HCT116 (cell line): ENCODE measurements around the gene PCDHGC5. TPM values are rescaled to one million over a fixed set of nuclear protein-coding genes. Genes with fewer than 3 reads are reported as not detected.

Source experiments
- ATAC-seq: fragments of 200-7000 bp; cut with Tn5 transposase; 2 replicates; pipeline ENCODE4 v1.9.1; 2020; ENCODE audit warnings: mild to moderate bottlenecking, moderate library complexity
- BruUV-seq: library from RNA; stranded (reverse); fragments of 400-500 nt; replicated peaks from 2 replicates; lab custom pipeline; 2021; lab: Mats Ljungman, UMichigan
- CTCF ChIA-PET: fragments of 300-600 bp; sonication (Branson Sonifier 250); formaldehyde crosslinking; loops from one replicate; lab custom pipeline; 2021; ENCODE audit warnings: antibody characterized with exemption; lab: Charles Lee
- POLR2A ChIA-PET: fragments of 300-600, 350-600 bp; sonication (Branson Sonifier 250); formaldehyde crosslinking; loops from one replicate; lab custom pipeline; 2021; ENCODE audit warnings: antibody characterized with exemption; lab: Charles Lee
- RAD21 ChIA-PET, 2 experiments: fragments of 300-600 bp; sonication (Branson Sonifier 250); formaldehyde crosslinking; loops; one replicate each; lab custom pipeline; 2023; ENCODE audit warnings: low total read pairs in 2 of 2; ENCODE audit not compliant: uncharacterized antibody in 2 of 2, unreplicated experiment in 2 of 2, low non-redundant PET in 1 of 2; lab: Charles Lee
- DNase-seq: peaks from one replicate; pipeline ENCODE4 v3.0.0-alpha.2; 2010; ENCODE audit warnings: low read depth, low spot score
- H2AFZ ChIP-seq: fragments of 200-600 bp; shearing (Covaris generic), sonication (generic); 2 replicates; pipeline ENCODE4 v1.6.1; 2017; ENCODE audit warnings: low read depth, mixed run types, mixed read lengths, antibody characterized with exemption, low read length; ENCODE audit not compliant: poor library complexity, severe bottlenecking
- H3K27ac ChIP-seq: 2 replicates; pipeline ENCODE4 v1.5.1; 2012; ENCODE audit warnings: low read depth, low read length
- H3K27me3 ChIP-seq: fragments of 200-600 bp; sonication (generic); 2 replicates; pipeline ENCODE4 v1.6.1; 2016; ENCODE audit warnings: mixed run types, low read length, mixed read lengths; ENCODE audit not compliant: insufficient read depth
- H3K36me3 ChIP-seq, 2 experiments: fragments of 200-500 bp in 1 of 2; fragments of 200-600 bp in 1 of 2; sonication (Bioruptor generic) in 1 of 2; sonication (generic) in 1 of 2; 2 replicates each; pipeline versions ENCODE4 v1.5.1 to v1.6.1; 2014 to 2016; ENCODE audit warnings: low read length in 2 of 2, inconsistent platforms in 1 of 2, mixed read lengths in 1 of 2, mixed run types in 1 of 2; ENCODE audit not compliant: insufficient read depth in 2 of 2, control insufficient read depth in 1 of 2
- H3K4me1 ChIP-seq, 2 experiments: fragments of 200-600 bp in 1 of 2; sonication (generic) in 1 of 2; 2 replicates each; pipeline versions ENCODE4 v1.5.1 to v1.6.1; 2012 to 2017; ENCODE audit warnings: low read length in 2 of 2, inconsistent platforms in 1 of 2, mild to moderate bottlenecking in 1 of 2, mixed read lengths in 1 of 2, mixed run types in 1 of 2, moderate library complexity in 1 of 2; ENCODE audit not compliant: insufficient read depth in 2 of 2, control insufficient read depth in 1 of 2
- H3K4me2 ChIP-seq: fragments of 200-600 bp; sonication (generic); 2 replicates; pipeline ENCODE4 v1.6.1; 2017; ENCODE audit warnings: mixed run types, low read length, mixed read lengths
- H3K4me3 ChIP-seq, 2 experiments: fragments of 200-600 bp in 1 of 2; sonication (generic) in 1 of 2; replicated peaks in 1 of 2; 2 replicates each; pipeline ENCODE4 v1.5.1; 2011 to 2016; ENCODE audit warnings: low read length in 2 of 2, control low read depth in 1 of 2, low read depth in 1 of 2, mild to moderate bottlenecking in 1 of 2, mixed read lengths in 1 of 2, mixed run types in 1 of 2
- H3K79me2 ChIP-seq: fragments of 200-600 bp; sonication (generic); 2 replicates; pipeline ENCODE4 v1.6.1; 2017; ENCODE audit warnings: mild to moderate bottlenecking, mixed run types, low read length, moderate library complexity, mixed read lengths; ENCODE audit not compliant: insufficient read depth
- H3K9ac ChIP-seq: fragments of 200-600 bp; sonication (generic); 2 replicates; pipeline ENCODE4 v1.6.1; 2016; ENCODE audit warnings: low read length, mixed read lengths
- H3K9me2 ChIP-seq: fragments of 200-600 bp; sonication (generic), shearing (Covaris generic); 2 replicates; pipeline ENCODE4 v1.6.1; 2017; ENCODE audit warnings: mixed run types, mild to moderate bottlenecking, moderate library complexity; ENCODE audit not compliant: insufficient read depth
- H3K9me3 ChIP-seq, 2 experiments: fragments of 200-500 bp in 1 of 2; fragments of 200-600 bp in 1 of 2; sonication (Bioruptor generic) in 1 of 2; sonication (generic) in 1 of 2; 2 replicates each; pipeline ENCODE4 v1.6.1; 2014 to 2017; ENCODE audit warnings: low read length in 2 of 2, mixed read lengths in 2 of 2, inconsistent platforms in 1 of 2, low read depth in 1 of 2, mild to moderate bottlenecking in 1 of 2, mixed run types in 1 of 2, moderate library complexity in 1 of 2; ENCODE audit not compliant: control insufficient read depth in 1 of 2, insufficient read depth in 1 of 2
- H4K20me1 ChIP-seq: fragments of 200-600 bp; sonication (generic), shearing (Covaris generic); 2 replicates; pipeline ENCODE4 v1.6.1; 2017; ENCODE audit warnings: mixed run types, mild to moderate bottlenecking, moderate library complexity; ENCODE audit not compliant: insufficient read depth
- CEBPB ChIP-seq: IDR thresholded peaks from 2 replicates; pipeline ENCODE4 v1.6.1; 2012; ENCODE audit warnings: low read depth
- CTCF ChIP-seq, 3 experiments: fragments of 200-600 bp in 1 of 3; sonication (generic) in 1 of 3; IDR thresholded peaks in 2 of 3; conservative IDR thresholded peaks in 1 of 3; 2 replicates each; pipeline ENCODE4 v1.5.1; 2012 to 2017; ENCODE audit warnings: low read depth in 2 of 3, low read length in 2 of 3, antibody characterized with exemption in 1 of 3, borderline replicate concordance in 1 of 3, control low read depth in 1 of 3, mild to moderate bottlenecking in 1 of 3, mixed read lengths in 1 of 3, mixed run types in 1 of 3, moderate library complexity in 1 of 3; ENCODE audit not compliant: insufficient read depth in 1 of 3
- EGR1 ChIP-seq: IDR thresholded peaks from 2 replicates; pipeline ENCODE4 v1.6.1; 2012; ENCODE audit warnings: low read depth
- MAX ChIP-seq: IDR thresholded peaks from 2 replicates; pipeline ENCODE4 v1.6.1; 2012
- POLR2A ChIP-seq: IDR thresholded peaks from 2 replicates; pipeline ENCODE4 v1.7.0; 2011; ENCODE audit warnings: borderline replicate concordance; ENCODE audit not compliant: insufficient read depth, insufficient read length; ENCODE audit errors: extremely low read depth
- POLR2AphosphoS5 ChIP-seq: IDR thresholded peaks from 2 replicates; pipeline ENCODE4 v1.6.1; 2011; ENCODE audit warnings: mild to moderate bottlenecking, low read depth, low read length, moderate library complexity
- intact Hi-C: fragments of 100-400 bp; cut with micrococcal nuclease; formaldehyde crosslinking; loops from 2 replicates; pipeline ENCODE4 v1.10.0; 2022
- total RNA-seq: library from RNA; stranded (reverse); gene quantifications from one replicate; pipeline ENCODE4 v1.2.1, GENCODE V29; 2021; ENCODE audit not compliant: unreplicated experiment

The PCDHGC5 gene
- total RNA-seq, 1 experiment from 2014 or later: not detected

GRCh38 chr5:141512911-141513626 is 24.2 kb downstream of the PCDHGC5 start:
- no peak overlapping the region for H3K9ac ChIP-seq
- no peak overlapping the region for H3K4me3 ChIP-seq
- no peaks in the 10 kb centered on the region for H4K20me1 ChIP-seq
- H3K9me3 ChIP-seq: no peaks in the 10 kb centered on the region
- ATAC-seq (no peak), DNase-seq (no peak)
- no peaks in the 10 kb centered on the region for H3K9me2 ChIP-seq
- peaks cover 0 to 9% of the 10 kb centered on the region in 2 experiments; a peak in 2 of 4 replicates for H3K4me1 ChIP-seq
- ChIA-PET CTCF (interaction anchor here (0.9 to 3.2 kb wide), 5 partner anchors 8 to 100 kb away, joined by 3 to 15 read pairs (median 9); partner anchors contain the start of gene PCDHGA10), POLR2A (interaction anchor here (1.1 kb wide), 1 partner anchor 8 kb away, joined by 3 read pairs; no protein-coding TSS in a partner anchor), RAD21 (no interaction called here)
- no peak overlapping the region for H3K4me2 ChIP-seq
- H3K79me2 ChIP-seq: no peaks in the 10 kb centered on the region
- intact Hi-C loops: loop anchor here (2.0 kb wide), 1 partner anchor 100 kb away; the partner anchor contains the start of gene PCDHGA10
- TF ChIP-seq MAX (no peak), CEBPB (no peak), EGR1 (no peak), POLR2AphosphoS5 (no peak), POLR2A (no peak), CTCF (IDR thresholded peaks at IDR 0.05 in 2 of 3, conservative IDR thresholded peaks at IDR 0.05 in 1 of 3; ENCODE audit: borderline replicate concordance in 1 of 3, insufficient read depth in 1 of 3, low read depth in 2 of 3, low read length in 2 of 3) (no peak)
- BruUV-seq: no TSS peak
- H3K27me3 ChIP-seq: no peaks in the 10 kb centered on the region
- no peak overlapping the region for H3K27ac ChIP-seq
- H3K36me3 ChIP-seq: peaks cover 2 to 9% of the 10 kb centered on the region in 2 experiments; a peak in 1 of 4 replicates
- no peak overlapping the region for H2AFZ ChIP-seq
